ENCODE measurements around the gene PPP2R2B.

The PPP2R2B gene

GRCh38 chr5:146878476-146879172, at the start of gene PPP2R2B:
Gene PPP2R2B, minus strand, starts transcription at chr5:146878757.
- Mint-ChIP-seq H3K27me3 (ENCODE audit: low read depth) (peaks cover 50% of the 10 kb centered on the region), H3K4me1 (ENCODE audit: low read depth) (peaks cover 11% of the 10 kb centered on the region), H3K27ac (no peak within 1 kb of the TSS), H3K9me3 (no peaks in the 10 kb centered on the region), H3K4me3 (peak within 1 kb of the TSS; percentile 87), H3K36me3 (ENCODE audit: low read depth) (no peaks in the 10 kb centered on the region)

DNA sequence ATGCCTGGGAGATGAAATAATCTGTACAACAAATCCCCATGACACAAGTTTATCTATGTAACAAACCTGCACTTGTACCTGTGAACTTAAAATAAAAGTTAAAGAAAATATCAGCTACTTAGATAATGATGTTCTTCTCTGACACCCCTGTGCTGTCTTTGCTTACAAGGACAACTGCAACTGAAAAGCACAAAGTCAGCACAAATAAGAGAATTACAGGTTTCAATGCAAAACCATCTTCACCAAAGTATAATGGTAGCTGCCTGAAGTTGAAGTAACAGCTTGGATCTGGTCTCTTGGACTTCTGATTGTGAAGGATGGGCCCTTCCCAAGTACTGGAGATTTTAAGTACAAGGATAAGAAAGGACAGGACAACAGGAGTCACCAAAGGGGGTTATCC, 45.6 kb upstream of the PPP2R2B start:
- no peaks in the 10 kb centered on the region for H3K4me1 Mint-ChIP-seq (ENCODE audit: low read depth)

GRCh38 chr5:146921225-146921624, 42.7 kb upstream of the PPP2R2B start:
- H3K36me3 Mint-ChIP-seq (ENCODE audit: low read depth): no peaks in the 10 kb centered on the region
- H3K4me3 Mint-ChIP-seq: no peak overlapping the region
- peaks cover 4% of the 10 kb centered on the region for H3K27me3 Mint-ChIP-seq (ENCODE audit: low read depth)
- H3K27ac Mint-ChIP-seq: no peak overlapping the region
- H3K4me1 Mint-ChIP-seq (ENCODE audit: low read depth): no peaks in the 10 kb centered on the region
- peaks cover 3% of the 10 kb centered on the region for H3K9me3 Mint-ChIP-seq

More for the DNA sequence above, 45.6 kb upstream of the PPP2R2B start:
- Mint-ChIP-seq H3K36me3 (ENCODE audit: low read depth) (no peaks in the 10 kb centered on the region), H3K9me3 (peaks cover 3% of the 10 kb centered on the region), H3K27me3 (ENCODE audit: low read depth) (no peaks in the 10 kb centered on the region), H3K4me3 (no peak overlapping the region), H3K27ac (no peak overlapping the region)

DNA sequence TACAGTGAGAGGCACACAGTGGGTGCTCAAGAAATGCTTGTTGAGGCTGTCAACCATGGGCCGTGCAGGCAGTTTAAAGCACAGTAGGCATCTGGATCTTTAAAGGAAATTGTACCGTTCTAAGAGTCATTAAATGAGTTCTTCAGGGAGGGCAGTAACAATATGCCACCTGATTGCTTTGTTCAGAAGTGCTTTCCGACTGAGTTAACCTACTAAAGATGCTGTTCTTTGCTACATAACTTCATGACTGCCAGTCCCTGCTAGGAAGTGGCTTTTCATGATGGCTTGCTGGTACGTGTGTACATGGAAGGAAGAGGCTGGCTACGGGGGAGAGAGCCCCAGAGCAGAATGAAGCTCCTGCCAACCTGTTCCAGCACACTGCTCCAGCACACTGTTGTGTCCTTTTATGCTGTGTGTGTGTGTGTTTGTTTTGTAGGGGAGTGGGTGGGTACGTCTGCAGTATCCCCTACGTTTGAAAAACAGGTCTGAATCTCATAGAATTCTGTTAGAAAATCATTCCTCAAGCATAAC, 41.9 kb upstream of the PPP2R2B start:
- Mint-ChIP-seq H3K36me3 (ENCODE audit: low read depth) (no peaks in the 10 kb centered on the region), H3K4me1 (ENCODE audit: low read depth) (no peaks in the 10 kb centered on the region), H3K9me3 (peaks cover 3% of the 10 kb centered on the region), H3K27me3 (ENCODE audit: low read depth) (peaks cover 4% of the 10 kb centered on the region), H3K27ac (no peak overlapping the region), H3K4me3 (no peak overlapping the region)

- Mint-ChIP-seq H3K27ac (no peak overlapping the region), H3K9me3 (no peaks in the 10 kb centered on the region), H3K4me1 (ENCODE audit: low read depth) (no peaks in the 10 kb centered on the region), H3K4me3 (no peak overlapping the region), H3K27me3 (ENCODE audit: low read depth) (peaks cover 4% of the 10 kb centered on the region), H3K36me3 (ENCODE audit: low read depth) (no peaks in the 10 kb centered on the region)
Observed at GRCh38 chr5:146919304-146919703, 40.7 kb upstream of the PPP2R2B start.

GRCh38 chr5:146917931-146918330, 39.4 kb upstream of the PPP2R2B start:
- no peaks in the 10 kb centered on the region for H3K9me3 Mint-ChIP-seq

GRCh38 chr5:146912874-146913273, 34.3 kb upstream of the PPP2R2B start:
- no peaks in the 10 kb centered on the region for H3K9me3 Mint-ChIP-seq
- no peak overlapping the region for H3K4me3 Mint-ChIP-seq
- no peaks in the 10 kb centered on the region for H3K36me3 Mint-ChIP-seq (ENCODE audit: low read depth)
- H3K27me3 Mint-ChIP-seq (ENCODE audit: low read depth): peaks cover 4% of the 10 kb centered on the region
- peaks cover 1% of the 10 kb centered on the region for H3K4me1 Mint-ChIP-seq (ENCODE audit: low read depth)
- no peak overlapping the region for H3K27ac Mint-ChIP-seq

More at GRCh38 chr5:146917931-146918330, 39.4 kb upstream of the PPP2R2B start:
- H3K27ac Mint-ChIP-seq: no peak overlapping the region
- no peaks in the 10 kb centered on the region for H3K36me3 Mint-ChIP-seq (ENCODE audit: low read depth)
- no peaks in the 10 kb centered on the region for H3K4me1 Mint-ChIP-seq (ENCODE audit: low read depth)
- H3K27me3 Mint-ChIP-seq (ENCODE audit: low read depth): peaks cover 4% of the 10 kb centered on the region
- H3K4me3 Mint-ChIP-seq: no peak overlapping the region

- Mint-ChIP-seq H3K36me3 (ENCODE audit: low read depth) (no peaks in the 10 kb centered on the region), H3K4me3 (no peak overlapping the region), H3K4me1 (ENCODE audit: low read depth) (peaks cover 1% of the 10 kb centered on the region), H3K27me3 (ENCODE audit: low read depth) (no peaks in the 10 kb centered on the region), H3K27ac (no peak overlapping the region), H3K9me3 (no peaks in the 10 kb centered on the region)
Observed at GRCh38 chr5:146910239-146910638, 31.7 kb upstream of the PPP2R2B start.

DNA sequence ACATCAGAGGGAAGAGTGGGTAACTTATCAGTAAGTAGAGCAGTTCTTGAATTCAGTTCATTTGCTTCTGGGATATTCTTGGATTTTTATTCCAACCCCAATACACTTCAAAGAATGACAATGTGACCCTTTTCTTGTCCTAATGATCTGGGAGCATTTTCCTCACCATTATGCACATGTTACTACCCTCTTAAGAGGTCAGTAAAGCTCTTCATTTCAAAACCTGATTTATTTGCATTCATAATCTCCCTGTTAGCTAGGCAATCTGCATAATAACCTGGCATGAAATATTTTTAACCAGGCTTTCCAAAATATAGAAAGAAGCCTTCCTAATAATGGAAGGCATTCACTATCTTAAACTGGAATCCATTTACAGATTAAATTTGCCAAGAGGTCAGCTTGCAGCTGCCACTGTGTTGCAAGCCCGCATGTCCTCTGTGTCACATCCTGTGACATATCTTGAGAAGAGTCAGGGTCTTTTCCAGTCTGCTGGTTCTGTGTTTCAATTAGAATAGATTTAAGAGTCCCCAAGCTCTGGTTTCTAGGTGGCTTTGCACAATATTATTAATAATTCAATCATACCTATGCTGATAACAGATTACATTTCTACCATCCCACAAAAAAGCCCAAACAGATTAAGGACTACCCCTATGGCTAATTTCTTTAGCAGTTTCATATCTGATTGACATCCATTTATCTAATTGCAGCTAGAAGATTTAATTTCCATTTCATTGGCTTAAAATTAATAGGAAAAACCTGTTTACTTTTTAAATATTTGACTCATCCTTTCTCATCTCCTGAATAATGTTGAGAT, 30.9 kb upstream of the PPP2R2B start:
- H3K36me3 Mint-ChIP-seq (ENCODE audit: low read depth): no peaks in the 10 kb centered on the region
- no peaks in the 10 kb centered on the region for H3K9me3 Mint-ChIP-seq
- H3K27me3 Mint-ChIP-seq (ENCODE audit: low read depth): no peaks in the 10 kb centered on the region
- H3K27ac Mint-ChIP-seq: no peak overlapping the region
- H3K4me3 Mint-ChIP-seq: no peak overlapping the region
- H3K4me1 Mint-ChIP-seq (ENCODE audit: low read depth): peaks cover 1% of the 10 kb centered on the region

DNA sequence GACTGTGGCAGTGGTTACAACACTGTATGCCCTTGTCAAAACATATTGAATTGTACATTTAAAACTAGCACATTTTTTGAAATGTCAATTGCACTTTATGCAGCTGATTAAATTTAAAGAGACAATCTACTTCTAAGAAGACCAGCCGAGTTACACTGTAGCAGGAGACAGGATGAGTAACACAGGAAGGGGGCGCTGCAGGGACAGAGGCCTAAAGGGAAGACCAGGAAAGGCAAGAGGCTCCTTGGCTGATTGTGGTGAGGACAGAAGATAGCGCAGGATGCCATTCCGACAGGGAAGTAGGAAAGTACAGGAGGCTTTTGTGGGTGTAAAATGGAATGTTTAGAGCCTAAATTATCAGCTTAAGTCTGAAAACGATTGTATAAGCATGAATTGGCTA, 28.2 kb upstream of the PPP2R2B start:
- H3K27ac Mint-ChIP-seq: no peak overlapping the region
- H3K27me3 Mint-ChIP-seq (ENCODE audit: low read depth): no peaks in the 10 kb centered on the region
- no peaks in the 10 kb centered on the region for H3K36me3 Mint-ChIP-seq (ENCODE audit: low read depth)
- no peaks in the 10 kb centered on the region for H3K4me1 Mint-ChIP-seq (ENCODE audit: low read depth)
- H3K4me3 Mint-ChIP-seq: no peak overlapping the region
- H3K9me3 Mint-ChIP-seq: no peaks in the 10 kb centered on the region

DNA sequence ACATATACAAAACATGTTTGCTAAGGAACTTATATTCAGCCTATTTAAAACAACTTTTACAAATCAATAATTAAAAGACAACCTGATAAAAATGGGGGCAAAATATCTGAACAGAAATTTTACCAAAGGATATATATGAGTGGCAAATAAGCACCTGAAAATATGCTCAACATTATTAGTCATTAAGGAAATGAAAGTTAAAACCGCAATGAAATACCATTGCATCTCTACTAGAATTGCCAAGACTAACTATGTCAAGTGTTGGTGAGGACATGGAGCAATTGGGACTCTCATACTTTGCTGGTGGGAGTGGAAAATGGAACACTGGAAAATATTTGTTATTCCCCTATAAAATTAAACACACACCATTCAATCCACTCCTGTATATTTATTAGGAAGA, 26.3 kb upstream of the PPP2R2B start:
- H3K9me3 Mint-ChIP-seq: no peaks in the 10 kb centered on the region

GRCh38 chr5:146903789-146904188, 25.2 kb upstream of the PPP2R2B start:
- Mint-ChIP-seq H3K27me3 (ENCODE audit: low read depth) (no peaks in the 10 kb centered on the region), H3K9me3 (no peaks in the 10 kb centered on the region), H3K4me1 (ENCODE audit: low read depth) (no peaks in the 10 kb centered on the region), H3K36me3 (ENCODE audit: low read depth) (no peaks in the 10 kb centered on the region), H3K27ac (no peak overlapping the region), H3K4me3 (no peak overlapping the region)

More for the DNA sequence above, 26.3 kb upstream of the PPP2R2B start:
- H3K27me3 Mint-ChIP-seq (ENCODE audit: low read depth): no peaks in the 10 kb centered on the region
- no peak overlapping the region for H3K27ac Mint-ChIP-seq
- H3K36me3 Mint-ChIP-seq (ENCODE audit: low read depth): no peaks in the 10 kb centered on the region
- H3K4me1 Mint-ChIP-seq (ENCODE audit: low read depth): no peaks in the 10 kb centered on the region
- no peak overlapping the region for H3K4me3 Mint-ChIP-seq

- no peaks in the 10 kb centered on the region for H3K36me3 Mint-ChIP-seq (ENCODE audit: low read depth)
- H3K4me1 Mint-ChIP-seq (ENCODE audit: low read depth): no peaks in the 10 kb centered on the region
- no peak overlapping the region for H3K4me3 Mint-ChIP-seq
- H3K27me3 Mint-ChIP-seq (ENCODE audit: low read depth): no peaks in the 10 kb centered on the region
- no peak overlapping the region for H3K27ac Mint-ChIP-seq
- no peaks in the 10 kb centered on the region for H3K9me3 Mint-ChIP-seq
Observed at GRCh38 chr5:146902471-146902870, 23.9 kb upstream of the PPP2R2B start.

GRCh38 chr5:146897061-146897460, 18.5 kb upstream of the PPP2R2B start:
- no peaks in the 10 kb centered on the region for H3K27me3 Mint-ChIP-seq (ENCODE audit: low read depth)
- peaks cover 5% of the 10 kb centered on the region for H3K4me1 Mint-ChIP-seq (ENCODE audit: low read depth)
- no peak overlapping the region for H3K4me3 Mint-ChIP-seq
- H3K36me3 Mint-ChIP-seq (ENCODE audit: low read depth): no peaks in the 10 kb centered on the region
- H3K9me3 Mint-ChIP-seq: no peaks in the 10 kb centered on the region
- no peak overlapping the region for H3K27ac Mint-ChIP-seq
